K562 (cell line): ENCODE measurements around the gene ADAM19. TPM values are rescaled to one million over a fixed set of nuclear protein-coding genes. Genes with fewer than 3 reads are reported as not detected.

Experiments
- CBFB ChIP-seq: sonication (generic); formaldehyde crosslinking; IDR thresholded peaks from 2 replicates; pipeline ENCODE4 v1.4.0; 2020; ENCODE audit warnings: mild to moderate bottlenecking, missing genetic modification reagents
- DEAF1 ChIP-seq: fragments of 450-650 bp; formaldehyde crosslinking; IDR thresholded peaks from 2 replicates; pipeline ENCODE4 v1.4.0; 2020; ENCODE audit warnings: mild to moderate bottlenecking, moderate library complexity
- GATA2 ChIP-seq: sonication (generic); formaldehyde crosslinking; IDR thresholded peaks from 2 replicates; pipeline ENCODE4 v1.4.0; 2020; ENCODE audit warnings: mild to moderate bottlenecking, missing genetic modification reagents
- GTF3C2 ChIP-seq: IDR thresholded peaks from 3 replicates; pipeline ENCODE4 v1.6.1; 2011; ENCODE audit warnings: borderline replicate concordance, mild to moderate bottlenecking, moderate library complexity; ENCODE audit not compliant: insufficient read length; ENCODE audit errors: extremely low read depth
- HMBOX1 ChIP-seq: sonication (generic); IDR thresholded peaks from 2 replicates; pipeline ENCODE4 v1.6.1; 2016
- IRF2 ChIP-seq: sonication (generic); formaldehyde crosslinking; IDR thresholded peaks from 2 replicates; pipeline ENCODE4 v1.8.1; 2022; ENCODE audit warnings: mild to moderate bottlenecking, missing genetic modification reagents
- JUND ChIP-seq, 2 experiments: IDR thresholded peaks; 2 replicates in 1 of 2; 3 replicates in 1 of 2; pipeline ENCODE4 v1.6.1; 2011; ENCODE audit warnings: borderline replicate concordance in 2 of 2, low read depth in 2 of 2, low read length in 2 of 2, improper control_type of control experiment in 1 of 2, missing biosample characterization in 1 of 2, missing genetic modification characterization in 1 of 2, missing genetic modification reagents in 1 of 2
- KAT8 ChIP-seq: fragments of 450-650 bp; IDR thresholded peaks from 2 replicates; pipeline ENCODE4 v1.6.1; 2016; ENCODE audit warnings: low read depth, mild to moderate bottlenecking
- RERE ChIP-seq: sonication (generic); formaldehyde crosslinking; IDR thresholded peaks from 2 replicates; pipeline ENCODE4 v1.8.0; 2023; ENCODE audit warnings: missing genetic modification reagents, mild to moderate bottlenecking, borderline replicate concordance
- SLC30A9 ChIP-seq: fragments of 250-450 bp; sonication (Bioruptor Pico); IDR thresholded peaks from 2 replicates; pipeline ENCODE4 v1.8.0; 2022; ENCODE audit warnings: mild to moderate bottlenecking, moderate library complexity
- SPI1 ChIP-seq: IDR thresholded peaks from 2 replicates; pipeline ENCODE4 v1.6.1; 2011; ENCODE audit warnings: low read depth, low read length, control low read depth, borderline replicate concordance
- XRCC4 ChIP-seq: IDR thresholded peaks from one replicate; pipeline ENCODE4 v1.6.1; 2011; ENCODE audit not compliant: insufficient read depth, insufficient read length; ENCODE audit errors: extremely low read depth
- ZNF212 ChIP-seq: fragments of 450-650 bp; formaldehyde crosslinking; IDR thresholded peaks from 2 replicates; pipeline ENCODE4 v1.4.0; 2020; ENCODE audit warnings: mild to moderate bottlenecking
- ZNF282 ChIP-seq: sonication (generic); formaldehyde crosslinking; IDR thresholded peaks from 2 replicates; pipeline ENCODE4 v1.8.1; 2023; ENCODE audit warnings: missing genetic modification reagents
- ZNF449 ChIP-seq: fragments of 250-450 bp; sonication (Bioruptor Pico); IDR thresholded peaks from 2 replicates; pipeline ENCODE4 v1.8.0; 2022; ENCODE audit warnings: moderate library complexity, mild to moderate bottlenecking, inconsistent platforms
- polyA plus RNA-seq, 8 experiments: library from polyadenylated mRNA; depleted of rRNA in 4 of 8; stranded (reverse) in 5 of 8; unstranded in 3 of 8; fragments of >200 nt; fragmentation: Nextera tagmentation in 2 of 8; fragmentation: Illumina TruSeq in 1 of 8; extraction: Ambion mirVana in 2 of 8; extraction: Trizol in 1 of 8; gene quantifications; 2 replicates each; pipeline versions ENCODE4 v1.2.1 to v1.2.3, GENCODE V29; 2011 to 2014; ENCODE audit warnings: inconsistent platforms in 1 of 8, missing spikeins in 1 of 8
- total RNA-seq, 7 experiments: library from RNA; depleted of rRNA in 6 of 7; stranded (reverse); fragments of >200 nt in 6 of 7; fragmentation: Illumina TruSeq in 2 of 7; extraction: Trizol in 2 of 7; gene quantifications; 2 replicates each; pipeline versions ENCODE4 v1.2.1 to v1.2.3, GENCODE V29; 2011 to 2021; ENCODE audit warnings: low replicate concordance in 1 of 7

The ADAM19 gene
- total and polyA plus RNA-seq, 9 of the 15 experiments (the other 6 are each of a cell fraction or from before 2014, with no cell fraction given): 0.11 to 1.1 (median 0.43) TPM

GRCh38 chr5:157571357-157571827 lies 4.2 kb downstream of the ADAM19 start (continued):
- TF ChIP-seq ZNF282 (CRISPR knock-in tag): no peak
- TF ChIP-seq GATA2: peak; percentile 42; the same call in 1 of the 2 replicates
- no peak for TF ChIP-seq SLC30A9 (CRISPR knock-in tag)
- TF ChIP-seq KAT8: no peak
- TF ChIP-seq SPI1: peak; percentile 62; the same call in 1 of the 2 replicates
- TF ChIP-seq IRF2 (CRISPR knock-in tag): no peak
- no peak for TF ChIP-seq ZNF449
- TF ChIP-seq HMBOX1: peak; percentile 79
- no peak for TF ChIP-seq XRCC4
- no peak for TF ChIP-seq GTF3C2
- peak; percentile 87 for TF ChIP-seq JUND (IDR thresholded peaks at IDR 0.05; ENCODE audit: borderline replicate concordance, low read depth, low read length)
- TF ChIP-seq JUND (tag; IDR thresholded peaks at IDR 0.05; ENCODE audit: borderline replicate concordance, low read depth, low read length): peak; percentile 90; the same call in 2 of the 3 replicates
- TF ChIP-seq CBFB (CRISPR knock-in tag): no peak
- no peak for TF ChIP-seq DEAF1 (CRISPR knock-in tag)
- TF ChIP-seq ZNF212 (CRISPR knock-in tag): no peak
- TF ChIP-seq RERE: no peak
